HG02588 (cell line): ENCODE data around the gene ANO6.

ENCODE experiments used
- ATAC-seq: cut with Tn5 transposase; IDR thresholded peaks from one replicate; pipeline ENCODE4 v1.9.1; 2021; ENCODE audit warnings: mild to moderate bottlenecking, moderate library complexity; ENCODE audit not compliant: unreplicated experiment

The ANO6 gene

GRCh38 chr12:45212064-45212463 lies 3.8 kb upstream of the ANO6 start:
- no peak for ATAC-seq

DNA sequence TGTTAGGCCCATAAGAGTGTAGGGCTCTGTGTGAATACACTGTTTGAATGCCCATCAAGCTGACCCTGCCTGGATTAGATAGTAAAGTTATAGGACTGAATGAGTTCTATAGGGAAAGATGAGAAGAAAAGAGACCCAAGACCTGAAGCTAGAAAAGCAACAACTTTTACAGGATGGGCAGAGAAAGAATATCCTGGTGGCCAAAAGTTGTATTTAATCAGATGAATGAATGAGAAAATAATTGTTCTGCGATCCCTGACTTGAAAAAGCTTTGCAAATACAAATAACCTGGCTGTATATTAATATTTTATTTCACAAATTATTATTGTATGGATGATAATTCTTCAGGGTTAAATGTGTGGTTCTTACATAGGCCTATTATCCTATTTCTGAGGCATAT lies 2.8 kb upstream of the ANO6 start:
- no peak for ATAC-seq

DNA sequence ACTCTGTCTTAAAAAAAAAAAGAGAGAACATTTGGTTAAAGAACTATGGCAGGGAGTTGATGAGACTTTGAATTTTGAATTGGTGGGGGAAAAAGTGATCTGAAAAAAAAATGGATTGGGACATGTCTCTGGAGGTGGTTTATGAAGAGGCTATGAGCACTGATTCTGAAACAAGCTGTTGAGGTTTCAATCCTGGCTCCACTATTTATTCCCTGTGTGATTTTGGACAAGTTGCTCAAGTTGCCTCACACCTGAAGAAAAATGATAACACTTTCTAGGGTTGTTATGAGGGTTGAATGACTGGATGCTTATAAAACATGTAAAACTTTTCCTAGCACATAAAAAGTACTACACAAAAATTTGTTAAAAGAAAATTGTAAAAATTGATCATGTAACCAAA lies 1.8 kb upstream of the ANO6 start:
- no peak for ATAC-seq

GRCh38 chr12:45214749-45215418 lies 1.0 kb upstream of the ANO6 start:
- no peak for ATAC-seq

GRCh38 chr12:45216230-45216982 lies 511 bp downstream of the ANO6 start:
- peak; percentile 45 for ATAC-seq

GRCh38 chr12:45216983-45217485 lies 1.1 kb downstream of the ANO6 start:
- ATAC-seq: no peak

- ATAC-seq: no peak
These were observed 2.0 kb downstream of the ANO6 start for GRCh38 chr12:45217846-45218245.

DNA sequence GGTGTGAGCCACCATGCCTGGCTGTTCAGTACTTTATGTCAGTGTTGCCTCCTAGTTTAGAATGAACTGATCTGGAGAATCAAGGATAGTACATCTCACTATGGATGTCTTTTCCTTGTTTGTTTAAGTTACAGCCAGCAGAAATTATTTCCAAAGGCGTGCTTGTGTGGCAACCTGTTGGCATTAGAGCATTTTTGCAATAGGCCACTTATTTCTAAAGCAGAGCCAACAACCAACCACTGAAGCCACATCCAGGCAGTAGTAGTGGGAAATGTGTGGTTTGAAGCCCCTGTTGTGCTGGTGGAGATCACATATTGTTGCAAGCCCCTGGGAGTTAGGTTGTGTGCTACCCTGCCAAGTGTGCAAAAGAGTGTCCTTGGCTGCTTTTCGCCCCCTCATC lies 3.7 kb downstream of the ANO6 start:
- no peak for ATAC-seq

- no peak for ATAC-seq
These were observed 4.6 kb downstream of the ANO6 start for GRCh38 chr12:45220363-45220931.

DNA sequence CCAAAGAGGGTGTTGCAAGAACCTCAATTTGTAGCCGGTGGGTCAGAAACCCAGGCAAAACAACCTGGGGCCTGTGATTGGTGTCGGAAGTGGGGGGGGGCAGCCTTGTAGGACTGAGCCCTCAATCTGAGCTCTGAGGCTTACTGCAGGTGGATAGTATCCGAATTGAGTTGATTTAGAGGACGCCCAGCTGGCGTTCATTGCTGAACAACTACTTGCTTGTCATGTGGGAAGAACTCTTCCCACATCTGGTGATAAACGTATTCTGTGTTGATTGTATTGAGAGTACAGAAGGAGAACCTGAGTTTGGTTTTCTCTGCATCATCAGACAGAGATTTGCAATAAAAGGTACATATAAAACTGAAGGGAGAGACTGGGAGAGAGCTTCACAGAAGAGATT lies 5.1 kb downstream of the ANO6 start:
- ATAC-seq: no peak

- no peak for ATAC-seq
These were observed 8.0 kb downstream of the ANO6 start for GRCh38 chr12:45223868-45224267.

DNA sequence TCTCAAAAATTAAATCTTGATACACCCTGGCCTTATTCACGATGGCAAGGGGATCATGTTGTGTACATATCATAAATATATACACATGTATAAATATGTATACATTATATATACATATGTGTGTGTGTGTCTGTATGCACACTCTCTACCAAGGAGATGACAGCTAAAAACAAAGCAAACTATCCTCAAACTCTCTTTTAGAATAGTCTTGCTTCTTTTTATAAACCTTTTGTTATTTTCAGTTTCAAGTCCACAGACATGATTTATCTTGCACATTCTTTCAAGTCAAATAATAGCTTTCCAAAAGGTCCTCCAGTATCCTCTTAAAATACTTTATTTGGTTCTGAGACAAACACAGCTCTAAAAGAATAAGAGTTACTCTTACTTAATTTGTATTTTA lies 8.4 kb downstream of the ANO6 start:
- ATAC-seq: no peak

DNA sequence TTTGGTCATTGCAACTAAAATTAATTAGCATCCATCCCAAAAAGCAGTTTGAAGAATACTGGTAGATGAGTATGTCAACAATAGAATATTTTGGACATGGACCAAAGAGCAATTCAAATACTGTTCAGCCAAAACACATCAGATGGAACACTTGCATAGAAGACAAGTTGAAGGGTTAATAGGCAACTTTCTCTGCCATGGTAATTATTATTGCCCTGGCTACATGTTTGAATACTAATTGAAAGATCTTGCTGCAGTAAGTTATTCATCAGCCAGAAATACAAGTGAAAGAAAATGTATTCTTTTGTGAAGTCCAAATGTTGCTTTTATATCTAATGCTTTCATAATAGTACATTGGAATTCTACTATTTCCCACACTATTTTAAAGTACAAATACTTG lies 10.1 kb downstream of the ANO6 start:
- ATAC-seq: no peak

- ATAC-seq: no peak
These were observed 11.6 kb downstream of the ANO6 start for GRCh38 chr12:45227316-45228067.

- no peak for ATAC-seq
These were observed 15.7 kb downstream of the ANO6 start for GRCh38 chr12:45231515-45232145.

- ATAC-seq: no peak
These were observed 16.4 kb downstream of the ANO6 start for GRCh38 chr12:45232146-45232755.

DNA sequence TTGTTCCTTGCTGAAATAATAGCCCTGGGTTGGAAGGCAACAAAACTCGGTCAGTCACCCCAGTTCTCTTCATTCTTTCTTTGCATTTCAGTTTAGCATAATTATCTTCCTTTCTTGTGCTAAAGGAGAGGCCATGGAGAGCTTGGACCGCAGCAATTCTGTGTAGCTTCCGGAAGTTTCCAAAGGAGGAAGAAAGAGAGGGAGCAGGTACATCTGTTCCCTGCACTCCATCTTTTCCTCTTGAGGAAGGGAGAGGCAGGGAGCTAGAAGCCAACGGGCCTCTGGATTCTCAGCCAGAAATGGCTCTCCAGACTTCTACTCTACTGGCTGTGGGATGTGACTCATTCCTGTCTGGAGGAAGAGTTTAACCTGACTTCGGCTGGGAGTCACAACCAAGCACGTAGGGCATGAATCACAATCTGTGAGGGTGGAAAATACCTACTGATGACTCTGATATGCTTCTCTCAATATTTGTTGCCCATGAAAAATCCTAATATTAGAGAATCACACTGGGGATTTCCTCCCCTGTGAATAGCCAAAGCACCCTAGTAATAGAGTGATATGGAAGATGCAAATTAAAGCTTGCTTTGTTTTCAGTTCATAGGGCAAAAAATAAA lies 17.0 kb downstream of the ANO6 start:
- peak; percentile 64 for ATAC-seq

DNA sequence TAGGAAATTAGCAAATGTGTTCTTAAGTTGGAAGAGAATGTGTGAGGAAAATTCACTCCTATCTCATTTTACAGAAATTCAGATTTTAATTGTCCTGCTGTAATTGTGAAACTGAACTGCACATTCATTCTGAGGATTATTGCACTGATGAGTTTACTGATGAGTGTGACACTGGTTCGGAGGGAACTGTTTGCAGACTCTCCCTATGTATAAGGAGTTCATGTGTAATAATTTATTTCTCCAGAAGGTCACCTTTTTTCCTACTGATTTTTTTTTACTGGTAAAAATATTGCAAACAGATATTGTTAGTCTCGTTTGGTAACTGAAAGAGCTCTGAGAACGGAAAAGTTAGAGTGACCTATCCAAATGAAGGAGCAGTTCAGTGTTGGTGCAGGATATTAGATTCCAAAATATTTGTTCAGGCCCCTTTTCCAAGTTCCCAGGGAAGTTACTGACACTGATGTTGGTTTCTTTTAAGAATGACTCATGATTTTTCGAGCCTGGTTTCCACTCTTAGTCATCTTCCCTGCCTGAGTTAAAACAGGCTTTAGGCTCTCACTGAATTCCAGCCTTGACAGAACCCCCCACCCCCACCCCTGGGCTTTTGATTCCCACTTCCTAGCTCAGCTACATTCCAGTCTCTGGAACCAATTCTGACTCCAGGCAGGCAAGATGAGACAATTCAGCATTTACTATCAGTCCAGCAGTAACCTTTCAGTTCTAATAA lies 18.4 kb downstream of the ANO6 start:
- no peak for ATAC-seq
